Activated CD4-positive, alpha-beta T cell treated with anti-CD3 and anti-CD28 coated beads, Interleukin-2, amount 10 ng/mL, durations not matched to agents 24 days and 14 days (primary cell): Measurements from ENCODE around the gene RPRD1B. TPM values are rescaled to one million over a fixed set of nuclear protein-coding genes. Genes with fewer than 3 reads are reported as not detected.

Experiments
- DNase-seq: peaks from one replicate; pipeline ENCODE4 v3.0.0; 2022
- H3K27ac Mint-ChIP-seq: one replicate; pipeline ENCODE4 v1.8.0; 2022; ENCODE audit warnings: mild to moderate bottlenecking, mixed read lengths
- H3K27me3 Mint-ChIP-seq: one replicate; pipeline ENCODE4 v1.8.0; 2022; ENCODE audit warnings: mixed read lengths
- H3K36me3 Mint-ChIP-seq: one replicate; pipeline ENCODE4 v1.8.0; 2022; ENCODE audit warnings: low read depth, mild to moderate bottlenecking, mixed read lengths
- H3K4me1 Mint-ChIP-seq: one replicate; pipeline ENCODE4 v1.8.0; 2021; ENCODE audit warnings: mixed read lengths
- H3K4me3 Mint-ChIP-seq: one replicate; pipeline ENCODE4 v1.8.0; 2022; ENCODE audit warnings: mild to moderate bottlenecking, moderate library complexity, mixed read lengths
- H3K9me3 Mint-ChIP-seq: one replicate; pipeline ENCODE4 v1.8.0; 2021; ENCODE audit warnings: mixed read lengths
- intact Hi-C: fragments of 100-400 bp; cut with micrococcal nuclease; formaldehyde crosslinking; loops from one replicate; pipeline ENCODE4 v1.15.1; 2023
- total RNA-seq: library from RNA; stranded (reverse); gene quantifications from 2 replicates; pipeline ENCODE4 v1.2.3, GENCODE V29; 2022

The RPRD1B gene
- total RNA-seq, 1 donor from 2014 or later, result 49.8 TPM

DNA sequence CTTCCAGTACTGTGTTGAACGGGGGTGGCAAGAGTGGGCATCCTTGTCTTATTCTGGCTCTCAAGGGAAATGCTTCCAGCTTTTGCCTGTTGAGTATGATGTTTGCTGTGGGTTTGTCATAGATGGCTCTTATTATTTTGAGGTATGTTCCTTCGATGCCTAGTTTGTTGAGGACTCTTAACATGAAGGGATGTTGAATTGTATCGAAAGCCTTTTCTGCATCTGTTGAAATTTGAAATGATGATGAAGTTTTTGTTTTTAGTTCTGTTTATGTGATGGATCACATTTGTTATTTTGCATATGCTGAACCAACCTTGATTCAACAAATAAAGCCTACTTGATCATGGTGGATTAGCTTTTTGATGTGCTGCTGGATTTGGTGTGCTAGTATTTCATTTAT lies 48.0 kb downstream of the RPRD1B start:
- H3K4me1 Mint-ChIP-seq, result no peaks in the 10 kb centered on the region
- no peak for DNase-seq
- intact Hi-C loops, result no loop called here
- H3K36me3 Mint-ChIP-seq, result peaks cover 66% of the 10 kb centered on the region
- no peak overlapping the region for H3K4me3 Mint-ChIP-seq
- no peaks in the 10 kb centered on the region for H3K9me3 Mint-ChIP-seq
- H3K27me3 Mint-ChIP-seq, result no peaks in the 10 kb centered on the region
- no peak overlapping the region for H3K27ac Mint-ChIP-seq

- Mint-ChIP-seq H3K9me3 (no peaks in the 10 kb centered on the region), H3K4me1 (no peaks in the 10 kb centered on the region), H3K27me3 (no peaks in the 10 kb centered on the region), H3K27ac (no peak overlapping the region), H3K4me3 (no peak overlapping the region), H3K36me3 (peaks cover 68% of the 10 kb centered on the region)
- intact Hi-C loops, result no loop called here
- DNase-seq, result no peak
These were observed 49.3 kb downstream of the RPRD1B start for GRCh38 chr20:38082894-38083293.

DNA sequence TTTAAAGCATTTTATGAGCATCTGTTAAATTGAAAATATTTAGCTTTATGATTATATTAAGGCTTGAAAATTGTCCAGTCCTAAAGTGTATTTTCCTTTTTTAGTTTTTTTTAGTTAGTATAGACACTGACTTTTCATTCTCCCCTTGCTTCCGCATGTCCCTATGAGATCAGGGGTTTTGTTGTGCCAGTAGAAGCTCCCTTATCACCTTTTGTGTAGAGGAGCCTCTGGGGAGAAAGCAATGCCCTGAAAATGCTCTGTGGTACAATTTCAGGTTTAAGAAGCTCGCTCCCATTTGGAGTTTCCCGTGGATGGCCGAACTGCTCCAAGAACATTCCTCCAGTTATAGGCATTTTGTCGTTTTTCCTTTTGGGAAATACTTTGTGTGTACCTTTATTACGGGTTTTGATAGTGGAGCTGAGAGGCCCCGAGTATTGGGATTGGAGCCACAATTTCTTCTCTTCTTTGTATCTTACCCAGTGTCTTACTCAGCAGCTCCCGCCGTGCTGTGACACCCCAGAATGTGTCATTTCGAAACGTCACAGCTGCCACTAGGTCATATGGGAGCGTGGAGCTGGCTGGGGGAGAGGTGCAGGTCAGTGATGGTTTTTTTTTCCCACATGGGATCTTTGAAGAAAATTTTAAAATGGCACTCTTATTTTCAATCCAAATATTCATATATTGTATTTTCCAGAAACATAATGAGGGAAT lies 49.9 kb downstream of the RPRD1B start:
- Mint-ChIP-seq H3K9me3 (no peaks in the 10 kb centered on the region), H3K27ac (no peak overlapping the region), H3K36me3 (peaks cover 70% of the 10 kb centered on the region), H3K4me1 (no peaks in the 10 kb centered on the region), H3K4me3 (no peak overlapping the region), H3K27me3 (no peaks in the 10 kb centered on the region)
- intact Hi-C loops, result no loop called here
- DNase-seq, result no peak

DNA sequence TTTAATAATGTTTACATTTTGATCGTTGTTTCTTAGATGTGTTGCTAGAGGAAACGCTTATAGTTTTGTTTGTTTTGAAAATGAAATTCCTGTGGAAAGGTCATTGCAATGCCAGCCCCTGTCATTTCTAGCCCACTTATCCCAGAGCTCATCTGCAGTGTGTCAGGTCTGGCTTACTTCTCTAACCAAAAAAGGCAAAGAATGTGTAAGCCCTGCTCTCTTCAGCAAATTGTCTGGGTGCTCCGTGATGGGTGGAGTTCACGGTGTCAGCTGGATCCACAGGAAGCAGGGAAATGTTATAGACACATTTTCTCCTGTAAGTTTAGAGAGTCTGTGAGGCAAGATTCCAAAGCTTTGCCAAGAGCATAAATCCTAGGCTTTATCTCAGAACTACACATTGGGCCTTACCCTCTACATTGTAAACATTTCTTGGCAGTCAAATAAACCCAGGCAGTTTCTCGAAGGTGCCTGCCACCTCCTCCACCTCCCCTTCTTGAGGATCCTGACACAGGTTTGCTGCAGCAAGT lies 50.9 kb downstream of the RPRD1B start:
- Mint-ChIP-seq H3K4me3 (no peak overlapping the region), H3K9me3 (no peaks in the 10 kb centered on the region), H3K27ac (no peak overlapping the region), H3K27me3 (no peaks in the 10 kb centered on the region), H3K36me3 (peaks cover 71% of the 10 kb centered on the region), H3K4me1 (no peaks in the 10 kb centered on the region)
- intact Hi-C loops, result no loop called here
- no peak for DNase-seq

DNA sequence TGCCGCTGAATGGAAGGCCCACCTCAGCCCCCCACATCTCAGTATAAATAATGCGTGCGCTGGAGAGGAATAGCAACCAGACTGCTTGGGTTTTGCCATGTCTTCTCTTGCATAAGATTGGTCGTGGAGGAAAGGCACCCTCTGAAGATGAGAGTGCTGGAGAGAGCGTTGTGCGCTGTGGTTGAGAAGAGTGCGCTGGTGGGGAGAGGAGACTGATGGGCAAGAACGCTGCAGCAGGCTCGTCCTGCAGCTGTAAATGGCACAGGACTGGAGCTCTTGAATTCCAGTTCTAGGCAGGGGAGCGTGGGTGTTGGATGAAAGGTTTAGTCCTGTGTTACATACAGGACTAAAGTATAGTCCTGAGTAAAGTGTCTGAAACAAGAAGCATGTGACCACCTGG lies 51.5 kb downstream of the RPRD1B start:
- no peak overlapping the region for H3K27ac Mint-ChIP-seq
- intact Hi-C loops, result no loop called here
- no peak for DNase-seq

GRCh38 chr20:38089500-38089899 lies 56.0 kb downstream of the RPRD1B start:
- peaks cover 57% of the 10 kb centered on the region for H3K36me3 Mint-ChIP-seq
- H3K27me3 Mint-ChIP-seq, result no peaks in the 10 kb centered on the region
- H3K9me3 Mint-ChIP-seq, result no peaks in the 10 kb centered on the region
- no peak overlapping the region for H3K4me3 Mint-ChIP-seq
- no peak overlapping the region for H3K27ac Mint-ChIP-seq
- intact Hi-C loops, result no loop called here
- DNase-seq, result no peak
- H3K4me1 Mint-ChIP-seq, result peaks cover 21% of the 10 kb centered on the region

More for the DNA sequence above, 51.5 kb downstream of the RPRD1B start:
- Mint-ChIP-seq H3K4me1 (no peaks in the 10 kb centered on the region), H3K9me3 (no peaks in the 10 kb centered on the region), H3K27me3 (no peaks in the 10 kb centered on the region), H3K36me3 (peaks cover 70% of the 10 kb centered on the region), H3K4me3 (no peak overlapping the region)

DNA sequence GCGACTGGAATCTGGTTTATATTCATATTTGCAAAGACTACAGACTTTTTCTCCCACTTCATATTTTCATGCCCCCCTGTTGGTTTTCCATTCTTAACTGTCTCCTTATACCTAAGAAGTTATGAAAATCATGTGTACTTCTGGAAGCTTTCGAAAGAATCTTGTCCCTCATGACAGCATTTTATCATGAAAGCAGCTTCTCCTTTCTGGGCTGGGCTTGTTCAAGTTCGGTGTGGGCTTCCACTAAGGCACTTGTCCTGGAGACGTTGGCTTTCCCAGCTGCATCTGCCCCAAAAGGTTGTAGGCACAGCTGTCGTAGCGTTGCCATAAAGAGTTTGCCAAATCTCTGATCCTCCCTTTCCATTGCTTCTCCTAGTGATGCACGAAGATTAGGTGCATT lies 56.5 kb downstream of the RPRD1B start:
- no peak overlapping the region for H3K4me3 Mint-ChIP-seq
- no peaks in the 10 kb centered on the region for H3K27me3 Mint-ChIP-seq
- H3K36me3 Mint-ChIP-seq, result peaks cover 55% of the 10 kb centered on the region
- peaks cover 26% of the 10 kb centered on the region for H3K4me1 Mint-ChIP-seq
- no peak for DNase-seq
- H3K27ac Mint-ChIP-seq, result no peak overlapping the region
- intact Hi-C loops, result no loop called here
- no peaks in the 10 kb centered on the region for H3K9me3 Mint-ChIP-seq

DNA sequence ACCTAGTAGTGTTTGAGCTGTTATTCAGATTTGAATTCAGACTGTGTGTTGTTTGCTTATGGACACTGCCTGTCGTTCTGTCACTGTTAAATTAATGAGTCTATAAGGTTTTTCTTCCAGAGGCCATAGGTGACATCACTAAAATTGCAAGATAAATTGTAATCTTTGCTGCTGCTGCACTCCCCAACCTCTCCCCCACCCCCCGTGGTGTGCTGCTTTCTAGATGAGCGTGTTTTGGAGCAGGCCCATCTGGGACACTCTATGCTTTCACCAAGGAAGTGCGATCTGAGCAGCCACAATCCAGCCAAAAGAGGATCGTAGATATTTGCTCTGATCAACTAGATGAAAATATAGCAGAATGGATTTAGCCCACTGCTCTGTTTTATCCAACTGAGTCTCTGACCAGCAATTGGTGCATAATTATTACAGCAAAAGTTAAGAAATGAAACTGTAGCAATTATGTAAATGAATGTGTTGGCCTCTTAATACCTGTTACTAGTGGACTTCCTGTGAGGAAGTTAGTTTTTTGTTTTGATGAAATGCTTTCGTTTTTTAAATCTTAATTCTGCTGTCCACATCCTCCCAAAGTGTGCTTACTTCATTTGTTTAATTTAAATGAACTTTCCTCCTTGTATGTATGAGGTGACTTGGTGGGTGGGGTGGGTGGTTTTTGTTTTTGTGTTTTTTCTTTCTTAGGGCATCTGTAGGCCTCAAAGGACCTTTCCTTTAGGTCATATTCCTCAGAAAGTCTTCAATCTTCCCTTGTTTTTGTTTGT lies 58.1 kb downstream of the RPRD1B start:
- peaks cover 27% of the 10 kb centered on the region for H3K4me1 Mint-ChIP-seq
- no peaks in the 10 kb centered on the region for H3K9me3 Mint-ChIP-seq
- H3K27ac Mint-ChIP-seq, result no peak overlapping the region
- no peaks in the 10 kb centered on the region for H3K27me3 Mint-ChIP-seq
- H3K4me3 Mint-ChIP-seq, result no peak overlapping the region
- intact Hi-C loops, result no loop called here
- no peak for DNase-seq
- H3K36me3 Mint-ChIP-seq, result peaks cover 45% of the 10 kb centered on the region

DNA sequence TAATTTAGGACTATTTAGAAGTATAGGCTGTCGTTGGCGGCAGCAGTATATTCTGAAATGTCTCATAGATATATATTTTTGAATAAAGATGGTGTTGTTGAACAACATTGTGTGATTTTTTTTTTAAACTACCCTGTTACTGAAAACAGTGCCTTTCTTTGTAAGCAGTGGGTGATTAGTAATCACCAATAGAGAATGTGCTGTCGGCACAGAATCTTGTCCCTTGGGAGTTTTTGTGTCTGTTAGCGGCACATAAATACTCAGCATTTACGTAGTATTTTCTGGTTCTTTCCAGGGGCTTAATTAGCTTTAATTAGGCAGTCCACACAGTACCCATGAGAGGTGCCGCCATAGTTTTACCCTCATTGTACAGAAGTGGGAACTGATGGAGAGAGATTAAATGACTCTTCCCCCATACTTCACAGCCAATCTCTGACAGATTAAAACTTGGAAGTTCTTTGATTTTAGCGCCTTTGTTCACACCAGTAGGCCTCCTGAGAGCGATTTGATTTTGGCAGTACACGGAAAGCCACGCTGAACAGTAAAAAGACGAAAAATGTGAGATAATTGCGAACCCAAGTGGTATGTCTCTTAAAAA lies 58.8 kb downstream of the RPRD1B start:
- peaks cover 40% of the 10 kb centered on the region for H3K36me3 Mint-ChIP-seq
- H3K4me1 Mint-ChIP-seq, result peaks cover 27% of the 10 kb centered on the region
- no peaks in the 10 kb centered on the region for H3K9me3 Mint-ChIP-seq
- intact Hi-C loops, result no loop called here
- no peak overlapping the region for H3K4me3 Mint-ChIP-seq
- no peak for DNase-seq
- H3K27me3 Mint-ChIP-seq, result no peaks in the 10 kb centered on the region
- H3K27ac Mint-ChIP-seq, result no peak overlapping the region

DNA sequence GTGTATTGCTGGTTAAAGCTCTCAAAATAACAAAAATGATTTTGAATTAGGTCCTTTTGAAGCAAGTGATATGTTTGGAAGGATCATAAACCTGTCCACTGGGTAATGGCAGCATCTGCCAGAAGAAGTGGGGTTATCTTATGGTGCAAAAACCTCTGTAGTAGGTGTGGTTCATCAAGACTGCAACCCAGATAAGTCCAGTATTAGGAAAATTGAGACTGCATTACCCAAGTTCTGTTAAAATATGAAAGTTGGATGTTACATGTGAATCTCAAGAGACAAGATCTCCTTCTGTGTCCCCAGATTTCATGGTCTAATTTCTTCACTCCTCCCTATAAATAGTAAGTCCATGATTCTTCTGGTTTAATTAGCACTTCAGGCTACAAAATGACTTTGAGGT lies 59.4 kb downstream of the RPRD1B start:
- Mint-ChIP-seq H3K36me3 (peaks cover 35% of the 10 kb centered on the region), H3K27ac (no peak overlapping the region), H3K4me1 (peaks cover 27% of the 10 kb centered on the region), H3K4me3 (no peak overlapping the region), H3K27me3 (no peaks in the 10 kb centered on the region), H3K9me3 (no peaks in the 10 kb centered on the region)
- intact Hi-C loops, result no loop called here
- DNase-seq, result no peak

DNA sequence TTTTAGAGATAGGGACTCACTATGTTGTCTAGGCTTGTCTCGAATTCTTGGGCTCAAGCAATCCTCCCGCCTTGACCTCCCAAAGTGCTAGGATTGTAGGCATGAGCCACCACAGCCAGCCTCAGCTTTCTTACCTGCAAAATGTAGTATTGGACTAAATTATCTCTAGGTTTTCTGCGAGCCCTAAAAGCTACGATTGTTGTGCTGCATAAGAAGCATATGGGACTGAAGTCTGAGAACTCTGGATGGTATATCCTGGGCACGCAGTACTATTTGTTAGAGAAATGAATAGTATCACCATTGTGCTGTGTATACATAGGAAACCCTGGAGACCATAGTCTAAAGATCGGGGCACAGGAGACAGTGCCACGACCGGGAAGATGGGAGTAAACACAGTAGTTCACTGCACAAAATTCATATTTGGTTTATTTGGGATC lies 60.1 kb downstream of the RPRD1B start:
- Mint-ChIP-seq H3K9me3 (no peaks in the 10 kb centered on the region), H3K27me3 (no peaks in the 10 kb centered on the region), H3K4me1 (peaks cover 27% of the 10 kb centered on the region), H3K4me3 (no peak overlapping the region), H3K27ac (no peak overlapping the region), H3K36me3 (peaks cover 28% of the 10 kb centered on the region)
- intact Hi-C loops, result no loop called here
- DNase-seq, result no peak

DNA sequence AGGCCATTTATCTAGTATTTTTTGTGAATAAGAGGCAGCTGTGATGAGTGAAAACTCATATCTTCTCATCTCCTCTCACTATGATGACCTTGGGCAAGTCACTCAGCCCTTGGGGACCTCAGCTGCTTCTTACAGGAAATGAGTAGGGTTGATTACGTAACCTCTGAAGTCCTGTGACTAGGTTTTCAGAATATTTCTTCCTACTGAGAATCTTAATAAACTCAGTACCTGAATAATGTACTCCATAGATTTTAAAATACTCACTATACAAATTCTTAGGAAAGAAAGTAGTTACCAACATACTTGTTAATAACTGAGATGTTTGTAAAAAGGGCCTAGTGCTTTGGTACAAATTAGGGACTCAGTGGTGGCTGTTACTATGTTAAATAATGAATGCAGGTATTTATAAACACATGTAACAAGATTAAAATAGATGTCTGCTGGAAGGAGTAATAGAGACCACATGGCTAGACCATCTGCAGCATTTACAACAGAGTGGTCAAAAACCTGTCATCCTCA lies 60.9 kb downstream of the RPRD1B start:
- Mint-ChIP-seq H3K4me1 (peaks cover 27% of the 10 kb centered on the region), H3K27me3 (peaks cover 5% of the 10 kb centered on the region), H3K9me3 (no peaks in the 10 kb centered on the region), H3K4me3 (no peak overlapping the region), H3K36me3 (peaks cover 20% of the 10 kb centered on the region), H3K27ac (no peak overlapping the region)
- intact Hi-C loops, result no loop called here
- peak; percentile 75 for DNase-seq

- peaks cover 6% of the 10 kb centered on the region for H3K27me3 Mint-ChIP-seq
- DNase-seq, result no peak
- peaks cover 27% of the 10 kb centered on the region for H3K4me1 Mint-ChIP-seq
- H3K4me3 Mint-ChIP-seq, result no peak overlapping the region
- peaks cover 14% of the 10 kb centered on the region for H3K36me3 Mint-ChIP-seq
- intact Hi-C loops, result no loop called here
- H3K9me3 Mint-ChIP-seq, result no peaks in the 10 kb centered on the region
- no peak overlapping the region for H3K27ac Mint-ChIP-seq
These were observed 61.6 kb downstream of the RPRD1B start for GRCh38 chr20:38095017-38095686.
